Thymus (tissue), 11 donors: ENCODE measurements around the gene ZNF687. TPM values are rescaled to one million over a fixed set of nuclear protein-coding genes. Genes with fewer than 3 reads are reported as not detected.

Experiments
- DNase-seq, 9 donors: peaks; one replicate each; pipeline ENCODE4 v3.0.0-alpha.2; 2013; ENCODE audit warnings: low spot score in 9 of 9, low read depth in 6 of 9, missing footprints in 1 of 9
- H3K27ac ChIP-seq, 2 donors: one replicate each; pipeline ENCODE4 v1.5.1; 2013; ENCODE audit warnings: control low read depth in 1 of 2, low read depth in 1 of 2, low read length in 1 of 2, mild to moderate bottlenecking in 1 of 2, moderate library complexity in 1 of 2
- H3K27me3 ChIP-seq, 2 donors: one replicate each; pipeline ENCODE4 v1.5.1; 2013; ENCODE audit warnings: low read length in 1 of 2; ENCODE audit not compliant: control insufficient read depth in 2 of 2, insufficient read depth in 1 of 2
- H3K36me3 ChIP-seq, 2 donors: one replicate each; pipeline ENCODE4 v1.5.1; 2013; ENCODE audit warnings: low read length in 1 of 2, mild to moderate bottlenecking in 1 of 2, moderate library complexity in 1 of 2; ENCODE audit not compliant: control insufficient read depth in 2 of 2, insufficient read depth in 2 of 2
- H3K4me1 ChIP-seq, 2 donors: one replicate each; pipeline ENCODE4 v1.5.1; 2013; ENCODE audit warnings: low read length in 2 of 2; ENCODE audit not compliant: control insufficient read depth in 2 of 2, insufficient read depth in 2 of 2
- H3K4me3 ChIP-seq, 2 donors: one replicate each; pipeline ENCODE4 v1.5.1; 2013; ENCODE audit warnings: low read length in 2 of 2, control low read depth in 1 of 2, mild to moderate bottlenecking in 1 of 2
- H3K9me3 ChIP-seq, 2 donors: one replicate each; pipeline ENCODE4 v1.5.1; 2013; ENCODE audit warnings: low read length in 1 of 2, mild to moderate bottlenecking in 1 of 2; ENCODE audit not compliant: control insufficient read depth in 2 of 2, insufficient read depth in 1 of 2
- WGBS: extraction: QIAGEN DNeasy Blood & Tissue Kit; methylation state at CpG from one replicate; pipeline ENCODE4 v1.1.7; 2013; 5-methylcytosine and 5-hydroxymethylcytosine counted together
- polyA plus RNA-seq: library from polyadenylated mRNA; stranded (reverse); fragments of 200-250 nt; gene quantifications from one replicate; pipeline ENCODE4 v1.2.3, GENCODE V29; 2013
- total RNA-seq: library from RNA; stranded (reverse); fragments of 120-200 nt; gene quantifications from one replicate; pipeline ENCODE4 v1.2.4, GENCODE V29; 2013
- donor health status: healthy.

The ZNF687 gene
- total and polyA plus RNA-seq, 2 donors: 9.8 to 11.1 TPM

- peaks cover 71 to 75% of the 10 kb centered on the region in 2 donors for H3K36me3 ChIP-seq
- no peak for DNase-seq
- H3K4me3 ChIP-seq: no peak overlapping the region
- H3K27me3 ChIP-seq: no peaks in the 10 kb centered on the region
- 98% methylated on average over 22 of the region's 22 CpGs for WGBS
- peaks cover 0 to 4% of the 10 kb centered on the region in 2 donors for H3K9me3 ChIP-seq
- H3K27ac ChIP-seq: no peak overlapping the region
- H3K4me1 ChIP-seq: peaks cover 13 to 21% of the 10 kb centered on the region in 2 donors
These were observed 5.8 kb downstream of the ZNF687 start for GRCh38 chr1:151287767-151288500.

- Histone ChIP-seq H3K27me3 (no peaks in the 10 kb centered on the region), H3K4me3 (no peak overlapping the region), H3K27ac (no peak overlapping the region), H3K36me3 (peaks cover 77 to 81% of the 10 kb centered on the region in 2 donors), H3K9me3 (no peaks in the 10 kb centered on the region), H3K4me1 (peaks cover 7 to 18% of the 10 kb centered on the region in 2 donors)
- no peak for DNase-seq
- 97% methylated on average over 14 of the region's 14 CpGs for WGBS
These were observed 6.4 kb downstream of the ZNF687 start for GRCh38 chr1:151288502-151288901.

- 89% methylated on average over 18 of the region's 18 CpGs for WGBS
These were observed 7.2 kb downstream of the ZNF687 start for GRCh38 chr1:151289080-151289935.

GRCh38 chr1:151289991-151290708 is 8.1 kb downstream of the ZNF687 start:
- H3K4me1 ChIP-seq: peaks cover 0 to 7% of the 10 kb centered on the region in 2 donors
- H3K4me3 ChIP-seq: no peak overlapping the region
- no peaks in the 10 kb centered on the region for H3K27me3 ChIP-seq
- no peak overlapping the region for H3K27ac ChIP-seq
- peaks cover 89 to 93% of the 10 kb centered on the region in 2 donors for H3K36me3 ChIP-seq
- H3K9me3 ChIP-seq: no peaks in the 10 kb centered on the region
- DNase-seq: no peak
- WGBS: 95% methylated on average over 21 of the region's 21 CpGs

More at GRCh38 chr1:151289080-151289935, 7.2 kb downstream of the ZNF687 start:
- no peaks in the 10 kb centered on the region for H3K9me3 ChIP-seq
- no peak overlapping the region for H3K27ac ChIP-seq
- H3K36me3 ChIP-seq: peaks cover 85 to 89% of the 10 kb centered on the region in 2 donors
- DNase-seq: no peak
- no peaks in the 10 kb centered on the region for H3K27me3 ChIP-seq
- no peak overlapping the region for H3K4me3 ChIP-seq
- peaks cover 0 to 10% of the 10 kb centered on the region in 2 donors for H3K4me1 ChIP-seq

- Histone ChIP-seq H3K4me1 (peaks cover 0 to 7% of the 10 kb centered on the region in 2 donors), H3K27ac (no peak overlapping the region), H3K9me3 (no peaks in the 10 kb centered on the region), H3K4me3 (no peak overlapping the region), H3K36me3 (peaks cover 96 to 97% of the 10 kb centered on the region in 2 donors), H3K27me3 (no peaks in the 10 kb centered on the region)
- 95% methylated on average over 19 of the region's 19 CpGs for WGBS
- DNase-seq: no peak
These were observed 8.7 kb downstream of the ZNF687 start for GRCh38 chr1:151290709-151291303.

- H3K27me3 ChIP-seq: no peaks in the 10 kb centered on the region
- H3K4me3 ChIP-seq: no peak overlapping the region
- no peaks in the 10 kb centered on the region for H3K9me3 ChIP-seq
- peak in 5 of 9 donors; percentile 9 to 62 (median 25) for DNase-seq
- H3K27ac ChIP-seq: peak overlapping the region in 1 of 2 donors; percentile 56
- 85% methylated on average over 13 of the region's 13 CpGs for whole genome bisulfite sequencing
- peaks cover 0 to 7% of the 10 kb centered on the region in 2 donors for H3K4me1 ChIP-seq
- peaks cover 96% of the 10 kb centered on the region in 2 donors for H3K36me3 ChIP-seq
These were observed 10.3 kb downstream of the ZNF687 start for GRCh38 chr1:151292207-151293030.

GRCh38 chr1:151293093-151293492 is 11.0 kb downstream of the ZNF687 start:
- WGBS: 94% methylated on average over 6 of the region's 6 CpGs
- peaks cover 0 to 7% of the 10 kb centered on the region in 2 donors for H3K4me1 ChIP-seq
- peaks cover 96% of the 10 kb centered on the region in 2 donors for H3K36me3 ChIP-seq

More at GRCh38 chr1:151293093-151293492, 11.0 kb downstream of the ZNF687 start:
- Histone ChIP-seq H3K27me3 (no peaks in the 10 kb centered on the region), H3K9me3 (no peaks in the 10 kb centered on the region), H3K4me3 (no peak overlapping the region), H3K27ac (peak overlapping the region in 1 of 2 donors; percentile 56)
- no peak for DNase-seq
